ENCODE data around the gene POM121C. TPM values are rescaled to one million over a fixed set of nuclear protein-coding genes. Genes with fewer than 3 reads are reported as not detected.
"Not testable (repeated sequence)": the region's sequence is repeated elsewhere in the genome, so short reads cannot be mapped to it uniquely, and the experiment has no call there.

Gene POM121C
- 100 to 1,000 TPM in 1 of 6 donors, 10 to 100 TPM in 5; 21.7 to 102 (median 36.8) TPM for total RNA-seq

- TF ChIP-seq POLR2A (IDR thresholded peaks at IDR 0.05) (peak in 2 of 4 donors; percentile 33 to 53), POLR2AphosphoS5 (IDR thresholded peaks at IDR 0.05) (peak; percentile 66 to 87)
- not testable (repeated sequence) for H3K9me3 ChIP-seq, H3K27me3 ChIP-seq, H3K4me1 ChIP-seq, H3K36me3 ChIP-seq
- peak within 1 kb of the TSS; percentile 81 to 88 (median 87) for H3K27ac ChIP-seq
- peak; percentile 96 for DNase-seq
- ATAC-seq (ENCODE audit: low FRiP score in 2 of 2) = peak; percentile 98 to 100
- 0 to 2% methylated on average over 10 to 11 of the region's 49 CpGs for WGBS, 2 donors
- peak within 1 kb of the TSS; percentile 70 to 84 (median 76) for H3K4me3 ChIP-seq
These were observed at the start of gene POM121C for GRCh38 chr7:75485979-75486643. POM121C (minus strand) TSS chr7:75486299; CDS start chr7:75441496, 44,803 bp downstream.

GRCh38 chr7:75534727-75535307 lies 48.7 kb upstream of the POM121C start:
- DNase-seq (no peak), ATAC-seq (ENCODE audit: low FRiP score in 2 of 2) (peak in 1 of 2 donors; percentile 68)
- H3K36me3 ChIP-seq = peaks cover 5 to 46% (median 40%) of the 10 kb centered on the region in 4 donors
- peak overlapping the region in 2 of 4 donors; percentile 29 to 52 for H3K27ac ChIP-seq
- no peaks in the 10 kb centered on the region for H3K9me3 ChIP-seq
- H3K4me1 ChIP-seq = peaks cover 0 to 10% (median 3%) of the 10 kb centered on the region in 4 donors
- no peak overlapping the region for H3K4me3 ChIP-seq
- no peak for TF ChIP-seq POLR2A (IDR thresholded peaks at IDR 0.05)
- no peak for TF ChIP-seq POLR2AphosphoS5 (IDR thresholded peaks at IDR 0.05)
- TF ChIP-seq EP300 (IDR thresholded peaks at IDR 0.05) = no peak
- no peak for TF ChIP-seq CTCF (IDR thresholded peaks at IDR 0.05)
- H3K27me3 ChIP-seq = no peaks in the 10 kb centered on the region
- WGBS, 2 donors = 57 to 60% methylated on average over 8 of the region's 8 CpGs

GRCh38 chr7:75533926-75534325 lies 47.8 kb upstream of the POM121C start:
- Histone ChIP-seq H3K27me3 (no peaks in the 10 kb centered on the region), H3K27ac (no peak overlapping the region), H3K4me3 (no peak overlapping the region), H3K4me1 (peaks cover 0 to 10% (median 3%) of the 10 kb centered on the region in 4 donors), H3K9me3 (no peaks in the 10 kb centered on the region), H3K36me3 (peaks cover 0 to 37% (median 31%) of the 10 kb centered on the region in 4 donors)
- 94 to 98% methylated on average over 6 of the region's 6 CpGs for WGBS, 2 donors
- TF ChIP-seq POLR2A (IDR thresholded peaks at IDR 0.05) = no peak
- no peak for TF ChIP-seq CTCF (IDR thresholded peaks at IDR 0.05)
- TF ChIP-seq POLR2AphosphoS5 (IDR thresholded peaks at IDR 0.05) = no peak
- TF ChIP-seq EP300 (IDR thresholded peaks at IDR 0.05) = no peak
- DNase-seq (no peak), ATAC-seq (ENCODE audit: low FRiP score in 2 of 2) (no peak)

GRCh38 chr7:75532639-75533038 lies 46.5 kb upstream of the POM121C start:
- no peak overlapping the region for H3K27ac ChIP-seq
- H3K4me3 ChIP-seq = no peak overlapping the region
- H3K9me3 ChIP-seq = no peaks in the 10 kb centered on the region
- H3K4me1 ChIP-seq = peaks cover 0 to 16% (median 7%) of the 10 kb centered on the region in 4 donors
- H3K36me3 ChIP-seq = peaks cover 0 to 26% (median 21%) of the 10 kb centered on the region in 4 donors
- ATAC-seq (ENCODE audit: low FRiP score in 2 of 2) (no peak), DNase-seq (no peak)
- H3K27me3 ChIP-seq = no peaks in the 10 kb centered on the region
- TF ChIP-seq POLR2A (IDR thresholded peaks at IDR 0.05) (no peak), POLR2AphosphoS5 (IDR thresholded peaks at IDR 0.05) (no peak), CTCF (IDR thresholded peaks at IDR 0.05) (no peak), EP300 (IDR thresholded peaks at IDR 0.05) (no peak)
- WGBS, 2 donors = 93 to 99% methylated on average over 4 of the region's 4 CpGs

- no peak for TF ChIP-seq EP300 (IDR thresholded peaks at IDR 0.05)
- TF ChIP-seq POLR2A (IDR thresholded peaks at IDR 0.05) = no peak
- TF ChIP-seq CTCF (IDR thresholded peaks at IDR 0.05) = no peak
- TF ChIP-seq POLR2AphosphoS5 (IDR thresholded peaks at IDR 0.05) = no peak
- DNase-seq (no peak), ATAC-seq (ENCODE audit: low FRiP score in 2 of 2) (no peak)
- H3K4me3 ChIP-seq = no peak overlapping the region
- 67 to 79% methylated on average over 6 of the region's 6 CpGs for WGBS, 2 donors
- no peak overlapping the region for H3K27ac ChIP-seq
- no peaks in the 10 kb centered on the region for H3K27me3 ChIP-seq
- H3K4me1 ChIP-seq = peaks cover 9 to 27% (median 16%) of the 10 kb centered on the region in 4 donors
- H3K9me3 ChIP-seq = no peaks in the 10 kb centered on the region
- H3K36me3 ChIP-seq = peaks cover 0 to 13% (median 8%) of the 10 kb centered on the region in 4 donors
These were observed 45.3 kb upstream of the POM121C start for GRCh38 chr7:75531359-75531821.

GRCh38 chr7:75527224-75527722 lies 41.2 kb upstream of the POM121C start:
- not testable (repeated sequence) for H3K9me3 ChIP-seq; ATAC-seq (ENCODE audit: low FRiP score in 2 of 2); DNase-seq; H3K27me3 ChIP-seq
- peak overlapping the region; percentile 84 to 90 (median 88) for H3K27ac ChIP-seq
- H3K4me1 ChIP-seq = peaks cover 10 to 25% (median 17%) of the 10 kb centered on the region in 4 donors
- H3K36me3 ChIP-seq = peaks cover 7 to 34% (median 17%) of the 10 kb centered on the region in 4 donors
- 0 to 1% methylated on average over 12 to 33 of the region's 37 CpGs for WGBS, 2 donors
- peak overlapping the region; percentile 88 to 99 (median 96) for H3K4me3 ChIP-seq

GRCh38 chr7:75521727-75522126 lies 35.6 kb upstream of the POM121C start:
- not testable (repeated sequence) for ATAC-seq (ENCODE audit: low FRiP score in 2 of 2); H3K9me3 ChIP-seq; DNase-seq; H3K27me3 ChIP-seq; H3K27ac ChIP-seq; H3K4me3 ChIP-seq
- H3K36me3 ChIP-seq = peaks cover 7 to 49% (median 21%) of the 10 kb centered on the region in 4 donors
- H3K4me1 ChIP-seq = peaks cover 5 to 16% (median 7%) of the 10 kb centered on the region in 4 donors

Data from upper lobe of left lung (tissue), 6 donors.